ENCODE results near the gene AMOTL1.
"Not testable (repeated sequence)": the region's sequence is repeated elsewhere in the genome, so short reads cannot be mapped to it uniquely, and the experiment has no call there.

Gene AMOTL1

DNA sequence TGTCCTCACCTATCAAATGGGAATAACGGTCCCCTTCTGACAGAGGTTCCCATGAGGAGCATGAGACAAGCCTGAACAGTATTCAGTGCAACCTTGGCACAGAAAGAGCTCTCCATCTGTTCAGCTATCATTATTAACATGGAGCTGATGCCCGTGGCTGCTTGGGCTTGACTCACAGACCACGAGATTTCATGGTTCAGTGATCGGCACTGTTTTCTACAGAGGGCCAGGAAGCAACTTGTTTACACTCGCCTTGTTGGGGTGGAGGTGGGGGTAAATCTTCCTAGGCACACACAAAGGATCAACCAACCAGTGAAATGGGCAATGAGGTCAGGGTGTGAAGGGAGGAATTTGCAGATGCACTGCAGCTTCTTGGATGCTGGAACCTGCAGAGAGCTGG is 117.0 kb downstream of the AMOTL1 start:
- DNase-seq, result no peak

- no peak for DNase-seq
These were observed 117.4 kb downstream of the AMOTL1 start for GRCh38 chr11:94885581-94885980.

DNA sequence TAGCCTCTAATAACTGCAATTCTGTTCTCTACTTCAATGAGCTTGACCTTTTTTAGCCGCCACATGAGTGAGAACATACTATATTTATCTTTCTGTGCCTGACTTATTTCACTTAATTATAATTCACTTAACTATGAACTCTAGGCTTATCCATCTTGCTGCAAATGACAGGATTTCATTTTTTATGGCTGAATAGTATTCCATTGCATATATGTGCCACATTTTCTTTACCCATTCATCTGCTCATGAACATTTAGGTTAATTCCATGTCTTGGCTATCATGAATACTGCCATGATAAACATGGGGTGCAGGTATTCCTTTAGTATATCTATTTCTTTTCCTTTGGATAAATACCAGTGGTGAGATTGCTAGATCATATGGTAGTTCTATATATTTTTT is 120.0 kb downstream of the AMOTL1 start:
- DNase-seq, result no peak

DNA sequence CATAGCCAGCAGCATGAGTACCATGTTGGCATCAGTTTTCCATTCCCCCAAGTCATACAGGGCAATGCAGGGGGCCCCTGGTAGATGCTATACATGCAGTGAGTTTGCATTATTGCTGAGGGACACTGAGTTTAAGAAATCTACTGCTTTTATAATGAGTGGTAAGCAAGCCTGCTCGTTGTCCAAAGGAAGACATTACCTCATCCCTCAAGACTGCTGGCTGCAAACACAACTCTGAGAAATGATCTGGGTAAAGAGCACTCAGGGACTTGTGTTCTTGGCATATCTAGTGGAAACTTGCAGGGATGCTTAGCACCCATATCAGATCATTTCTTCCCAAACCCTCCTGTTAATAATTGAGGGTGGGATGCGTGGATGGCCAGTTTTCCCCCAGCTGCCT is 127.3 kb downstream of the AMOTL1 start:
- DNase-seq, result no peak

DNA sequence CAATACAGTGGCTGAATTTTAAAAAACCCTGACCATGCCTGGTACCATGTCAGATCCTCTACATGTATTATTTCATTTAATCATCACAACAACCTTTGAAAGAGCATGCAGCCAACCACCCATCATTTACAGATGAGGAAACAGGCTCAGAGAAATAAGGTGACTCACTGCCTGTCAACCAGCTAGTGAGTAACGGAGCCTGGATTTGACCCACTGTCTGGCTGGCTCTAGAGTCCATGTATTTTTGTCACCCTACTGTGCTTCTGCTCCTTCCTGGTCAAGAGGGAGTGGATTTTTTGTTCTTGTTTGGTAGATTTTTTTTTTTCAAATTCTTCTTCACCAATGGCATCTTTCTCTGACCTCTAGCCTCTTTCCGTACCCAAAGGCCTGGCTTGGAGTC is 127.8 kb downstream of the AMOTL1 start:
- no peak for DNase-seq

- DNase-seq, result peak; percentile 57
These were observed 129.2 kb downstream of the AMOTL1 start for GRCh38 chr11:94897330-94897768.

- DNase-seq, result no peak
These were observed 139.1 kb downstream of the AMOTL1 start for GRCh38 chr11:94907226-94907625.

- no peak for DNase-seq
These were observed 141.2 kb downstream of the AMOTL1 start for GRCh38 chr11:94909371-94909820.

- DNase-seq, result no peak
These were observed 142.1 kb downstream of the AMOTL1 start for GRCh38 chr11:94910270-94910669.

GRCh38 chr11:94910779-94911178 is 142.6 kb downstream of the AMOTL1 start:
- no peak for DNase-seq

DNA sequence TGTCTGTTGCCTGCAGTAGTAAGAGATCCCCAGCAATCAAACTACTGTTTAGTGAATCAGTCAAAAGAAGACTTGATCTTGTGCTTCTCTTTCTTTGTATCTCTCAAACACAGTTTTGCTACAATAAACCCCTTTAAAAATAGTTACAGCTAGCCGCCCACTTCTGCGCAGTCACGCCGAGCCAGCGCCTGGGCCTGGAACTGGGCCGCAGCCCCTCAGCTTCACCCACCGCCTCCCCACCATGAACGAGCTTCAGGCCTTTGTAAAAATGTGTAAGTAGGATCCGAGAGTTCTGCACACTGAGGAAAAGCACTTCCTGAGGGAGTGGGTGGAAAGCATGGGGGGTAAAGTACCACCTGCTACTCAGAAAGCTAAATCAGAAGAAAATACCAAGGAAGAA is 144.7 kb downstream of the AMOTL1 start:
- no peak for DNase-seq

DNA sequence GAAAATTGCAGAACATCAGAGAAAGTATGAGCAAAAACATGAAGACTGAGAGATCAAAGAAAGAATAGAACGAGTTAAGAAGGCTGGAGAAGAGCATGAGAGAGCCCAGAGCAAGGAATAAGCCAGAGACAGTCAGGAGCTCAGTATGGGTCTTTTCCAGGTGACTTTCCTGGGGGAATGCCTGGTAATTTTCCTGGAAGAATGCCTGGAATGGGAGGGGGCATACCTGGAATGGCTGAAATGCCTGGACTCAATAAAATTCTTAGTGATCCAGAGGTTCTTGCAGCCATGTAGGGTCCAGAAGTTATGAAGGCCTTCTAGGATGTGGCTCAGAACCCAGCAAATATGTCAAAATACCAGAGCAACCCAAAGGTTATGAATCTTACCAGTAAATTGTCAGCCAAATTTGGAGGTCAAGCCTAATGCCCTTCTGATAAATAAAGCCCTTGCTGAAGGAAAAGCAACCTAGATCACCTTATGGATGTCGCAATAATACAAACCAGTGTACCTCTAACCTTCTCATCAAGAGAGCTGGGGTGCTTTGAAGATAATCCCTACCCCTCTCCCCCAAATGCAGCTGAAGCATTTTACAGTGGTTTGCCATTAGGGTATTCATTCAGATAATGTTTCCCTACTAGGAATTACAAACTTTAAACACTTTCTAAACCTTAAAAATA is 145.7 kb downstream of the AMOTL1 start:
- not testable (repeated sequence) for DNase-seq

- DNase-seq, result no peak
These were observed 152.2 kb downstream of the AMOTL1 start for GRCh38 chr11:94920311-94920710.

GRCh38 chr11:94922321-94923003 is 154.3 kb downstream of the AMOTL1 start:
- no peak for DNase-seq

GRCh38 chr11:94923004-94923334 is 154.8 kb downstream of the AMOTL1 start:
- no peak for DNase-seq

DNA sequence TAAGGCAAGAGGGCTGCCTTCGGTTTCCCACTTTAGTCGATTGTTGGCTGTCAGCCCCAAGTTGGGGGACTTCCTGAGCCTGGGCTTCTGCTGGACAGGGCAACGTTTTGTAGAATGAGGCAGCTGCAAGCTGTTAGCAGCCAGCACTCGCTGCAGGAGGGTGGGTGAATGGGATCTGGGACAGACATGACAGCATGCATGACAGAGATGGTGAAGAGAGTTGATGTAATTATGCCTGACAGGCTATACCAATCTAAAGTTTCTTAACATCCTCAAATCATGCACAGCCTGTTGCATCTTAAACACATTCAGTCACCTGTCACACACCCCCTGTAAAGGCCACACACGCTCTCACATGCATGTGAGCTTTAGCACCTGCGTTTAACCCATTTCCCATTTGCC is 156.0 kb downstream of the AMOTL1 start:
- DNase-seq, result no peak

DNA sequence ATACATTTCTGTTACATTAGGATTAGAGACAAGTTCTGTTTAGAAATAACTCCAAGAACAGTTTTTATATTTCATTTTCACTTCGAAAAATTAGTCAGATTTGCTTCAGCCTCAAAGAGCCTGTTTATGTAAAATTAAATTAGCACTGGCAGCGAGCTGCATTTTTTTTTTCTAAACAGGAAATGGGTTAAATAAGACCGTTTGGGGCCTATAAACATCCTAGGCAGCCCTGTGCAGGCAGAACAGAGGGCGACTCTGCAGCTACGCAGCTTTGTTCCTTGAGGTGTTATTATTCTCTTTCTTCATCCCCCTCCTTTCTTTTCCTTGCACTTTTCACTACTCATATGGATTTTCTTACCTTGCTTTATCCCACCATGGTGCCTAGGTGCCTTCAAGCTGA is 156.5 kb downstream of the AMOTL1 start:
- no peak for DNase-seq

GRCh38 chr11:94925422-94926270 is 157.5 kb downstream of the AMOTL1 start:
- no peak for DNase-seq

- no peak for DNase-seq
These were observed 158.1 kb downstream of the AMOTL1 start for GRCh38 chr11:94926271-94926625.
